T-helper 1 cell (primary cell): ENCODE data around the gene FAM20A.

Experiments used
- DNase-seq, 5 donors: peaks; one replicate each; pipeline ENCODE4 v3.0.0-alpha.2; 2012 to 2020

The FAM20A gene

GRCh38 chr17:68608515-68609130 is 7.5 kb upstream of the FAM20A start:
- no peak for DNase-seq

GRCh38 chr17:68606451-68607307 is 5.5 kb upstream of the FAM20A start:
- no peak for DNase-seq

GRCh38 chr17:68605914-68606313 is 4.7 kb upstream of the FAM20A start:
- no peak for DNase-seq

- no peak for DNase-seq
These were observed 2.5 kb upstream of the FAM20A start for GRCh38 chr17:68603656-68604055.

- DNase-seq, result no peak
These were observed 1.9 kb upstream of the FAM20A start for GRCh38 chr17:68603027-68603426.

GRCh38 chr17:68602289-68602688 is 1.1 kb upstream of the FAM20A start:
- DNase-seq, result no peak

- no peak for DNase-seq
These were observed 560 bp upstream of the FAM20A start for GRCh38 chr17:68601565-68602288.

GRCh38 chr17:68600067-68600930 is 868 bp downstream of the FAM20A start:
- no peak for DNase-seq

- DNase-seq, result no peak
These were observed 1.6 kb downstream of the FAM20A start for GRCh38 chr17:68599552-68600066.

- no peak for DNase-seq
These were observed 2.1 kb downstream of the FAM20A start for GRCh38 chr17:68599091-68599490.

GRCh38 chr17:68598545-68598961 is 2.6 kb downstream of the FAM20A start:
- DNase-seq, result no peak

GRCh38 chr17:68598074-68598473 is 3.1 kb downstream of the FAM20A start:
- no peak for DNase-seq

- no peak for DNase-seq
These were observed 4.7 kb downstream of the FAM20A start for GRCh38 chr17:68596411-68596945.

- no peak for DNase-seq
These were observed 5.2 kb downstream of the FAM20A start for GRCh38 chr17:68595986-68596385.

GRCh38 chr17:68595496-68595895 is 5.7 kb downstream of the FAM20A start:
- no peak for DNase-seq

- no peak for DNase-seq
These were observed 6.6 kb downstream of the FAM20A start for GRCh38 chr17:68594552-68594951.

- no peak for DNase-seq
These were observed 8.2 kb downstream of the FAM20A start for GRCh38 chr17:68592682-68593641.

- no peak for DNase-seq
These were observed 9.2 kb downstream of the FAM20A start for GRCh38 chr17:68592009-68592408.

GRCh38 chr17:68591583-68591982 is 9.6 kb downstream of the FAM20A start:
- DNase-seq, result no peak

GRCh38 chr17:68589086-68589485 is 12.1 kb downstream of the FAM20A start:
- DNase-seq, result no peak

GRCh38 chr17:68588362-68588761 is 12.8 kb downstream of the FAM20A start:
- no peak for DNase-seq
